HepG2 (cell line): ENCODE data around the gene MICAL1. TPM values are rescaled to one million over a fixed set of nuclear protein-coding genes. Genes with fewer than 3 reads are reported as not detected.

Experiments used
- E2F1 ChIP-seq: sonication (generic); formaldehyde crosslinking; IDR thresholded peaks from 2 replicates; pipeline ENCODE4 v1.5.0; 2020; ENCODE audit warnings: missing genetic modification reagents
- EEA1 ChIP-seq: sonication (generic); formaldehyde crosslinking; IDR thresholded peaks from 2 replicates; pipeline ENCODE4 v1.5.1; 2020; ENCODE audit warnings: mild to moderate bottlenecking, missing genetic modification reagents, borderline replicate concordance
- MLX ChIP-seq: IDR thresholded peaks from 2 replicates; pipeline ENCODE4 v1.6.1; 2016
- PAXIP1 ChIP-seq: sonication (generic); formaldehyde crosslinking; conservative IDR thresholded peaks from 2 replicates; pipeline ENCODE4 v1.4.0; 2020; ENCODE audit warnings: mild to moderate bottlenecking, missing genetic modification reagents, moderate library complexity
- RBM22 ChIP-seq: fragments of 200-400 bp; formaldehyde crosslinking; optimal IDR thresholded peaks from 2 replicates; pipeline ENCODE3; 2017; ENCODE audit warnings: mild to moderate bottlenecking, low read length, moderate library complexity
- ZNF264 ChIP-seq: sonication (generic); formaldehyde crosslinking; IDR thresholded peaks from 2 replicates; pipeline ENCODE4 v1.4.0; 2020; ENCODE audit warnings: missing genetic modification reagents
- ZNF784 ChIP-seq: sonication (generic); formaldehyde crosslinking; IDR thresholded peaks from 2 replicates; pipeline ENCODE4 v1.5.1; 2020; ENCODE audit warnings: missing genetic modification reagents, mild to moderate bottlenecking, borderline replicate concordance
- polyA plus RNA-seq, 8 experiments: library from polyadenylated mRNA; depleted of rRNA in 3 of 8; stranded (reverse) in 7 of 8; unstranded in 1 of 8; fragments of >200 nt; fragmentation: Illumina TruSeq in 4 of 8; extraction: Trizol in 4 of 8; gene quantifications; 2 replicates each; pipeline versions ENCODE4 v1.2.1 to v1.2.3, GENCODE V29; 2011 to 2016; ENCODE audit warnings: low read depth in 4 of 8, missing spikeins in 1 of 8, mixed read lengths in 1 of 8; ENCODE audit not compliant: insufficient read depth in 1 of 8
- total RNA-seq, 5 experiments: library from RNA; depleted of rRNA; stranded (reverse); fragments of >200 nt; fragmentation: Illumina TruSeq; extraction: Trizol; gene quantifications; 2 replicates each; pipeline ENCODE4 v1.2.3, GENCODE V29; 2016; ENCODE audit warnings: low read depth in 1 of 5

MICAL1 gene
- total and polyA plus RNA-seq, 2 of the 13 experiments (the other 11 are each of a cell fraction or from before 2014, with no cell fraction given) = 6.9 to 39.0 TPM

- TF ChIP-seq E2F1 (CRISPR knock-in tag) (no peak), RBM22 (no peak), ZNF264 (CRISPR knock-in tag) (no peak), MLX (CRISPR knock-in tag) (no peak), ZNF784 (CRISPR knock-in tag) (no peak), PAXIP1 (CRISPR knock-in tag) (no peak), EEA1 (no peak)
- TF ChIP-seq, all 625 proteins: peak for 0
Observed at GRCh38 chr6:109498052-109498451, 42.5 kb upstream of the MICAL1 start (continued).
